CD14-positive monocyte (primary cell): ENCODE results near the gene SCAPER. TPM values are rescaled to one million over a fixed set of nuclear protein-coding genes. Genes with fewer than 3 reads are reported as not detected.
"Not testable (repeated sequence)": the region's sequence is repeated elsewhere in the genome, so short reads cannot be mapped to it uniquely, and the experiment has no call there.

Source experiments
- DNase-seq, 3 donors: peaks; one replicate each; pipeline ENCODE4 v3.0.0-alpha.2; 2011 to 2022
- H2AFZ ChIP-seq: 2 replicates; pipeline ENCODE4 v1.6.0; 2012; ENCODE audit warnings: mild to moderate bottlenecking, low read depth, low read length, inconsistent platforms; ENCODE audit not compliant: insufficient read depth, poor library complexity, severe bottlenecking
- H3K27ac ChIP-seq, 2 donors: 1 replicate in 1 of 2; 2 replicates in 1 of 2; pipeline ENCODE4 v1.5.1; 2012 to 2013; ENCODE audit warnings: low read length in 2 of 2, control low read depth in 1 of 2, inconsistent platforms in 1 of 2, low read depth in 1 of 2, mild to moderate bottlenecking in 1 of 2
- H3K27me3 ChIP-seq, 2 donors: one replicate each; pipeline versions ENCODE4 v1.6.0 to v1.6.1; 2011 to 2013; ENCODE audit warnings: low read length in 2 of 2; ENCODE audit not compliant: control insufficient read depth in 2 of 2, insufficient read depth in 2 of 2
- H3K36me3 ChIP-seq, 2 donors: replicated peaks in 1 of 2; 1 replicate in 1 of 2; 2 replicates in 1 of 2; pipeline versions ENCODE4 v1.5.1 to v1.6.1; 2012 to 2013; ENCODE audit warnings: low read length in 2 of 2, control low read depth in 1 of 2, inconsistent platforms in 1 of 2, mild to moderate bottlenecking in 1 of 2; ENCODE audit not compliant: insufficient read depth in 2 of 2, control insufficient read depth in 1 of 2
- H3K4me1 ChIP-seq, 2 donors: 1 replicate in 1 of 2; 2 replicates in 1 of 2; pipeline versions ENCODE4 v1.5.1 to v1.6.1; 2012 to 2013; ENCODE audit warnings: low read length in 2 of 2, control low read depth in 1 of 2, inconsistent platforms in 1 of 2, mild to moderate bottlenecking in 1 of 2, moderate library complexity in 1 of 2; ENCODE audit not compliant: insufficient read depth in 2 of 2, control insufficient read depth in 1 of 2
- H3K4me2 ChIP-seq: replicated peaks from 2 replicates; pipeline ENCODE3; 2012; ENCODE audit warnings: low read length, moderate library complexity, mild to moderate bottlenecking; ENCODE audit not compliant: poor library complexity, severe bottlenecking; ENCODE audit errors: extremely low read depth
- H3K4me3 ChIP-seq, 3 experiments: fragments of 200-600 bp in 1 of 3; sonication (generic) in 1 of 3; replicated peaks in 1 of 3; 1 replicate in 2 of 3; 2 replicates in 1 of 3; pipeline ENCODE4 v1.5.1; 2011 to 2013; ENCODE audit warnings: low read length in 3 of 3, mild to moderate bottlenecking in 3 of 3, control low read depth in 2 of 3, low read depth in 2 of 3, inconsistent platforms in 1 of 3, moderate library complexity in 1 of 3
- H3K79me2 ChIP-seq: 2 replicates; pipeline ENCODE4 v1.6.0; 2012; ENCODE audit warnings: mild to moderate bottlenecking, control low read depth, inconsistent platforms, low read length, moderate library complexity; ENCODE audit not compliant: insufficient read depth
- H3K9ac ChIP-seq: 2 replicates; pipeline ENCODE4 v1.6.0; 2017; ENCODE audit warnings: low read length, mild to moderate bottlenecking; ENCODE audit not compliant: insufficient read depth, poor library complexity, severe bottlenecking
- H3K9me3 ChIP-seq, 2 donors: replicated peaks in 1 of 2; 1 replicate in 1 of 2; 2 replicates in 1 of 2; pipeline versions ENCODE4 v1.5.1 to v1.6.1; 2012 to 2013; ENCODE audit warnings: low read length in 2 of 2, control low read depth in 1 of 2; ENCODE audit not compliant: control insufficient read depth in 1 of 2, insufficient read depth in 1 of 2
- H4K20me1 ChIP-seq: 2 replicates; pipeline ENCODE4 v1.6.0; 2012; ENCODE audit warnings: mild to moderate bottlenecking, low read length, control low read depth, moderate library complexity; ENCODE audit not compliant: insufficient read depth
- H3K27ac Mint-ChIP-seq, 7 donors: one replicate each; pipeline ENCODE4 v1.8.0; 2020; ENCODE audit warnings: mild to moderate bottlenecking in 7 of 7, mixed read lengths in 7 of 7, moderate library complexity in 6 of 7, inconsistent platforms in 2 of 7
- H3K27me3 Mint-ChIP-seq, 3 donors: one replicate each; pipeline ENCODE4 v1.8.0; 2021 to 2022; ENCODE audit warnings: low read depth in 3 of 3, mild to moderate bottlenecking in 3 of 3, mixed read lengths in 3 of 3, moderate library complexity in 3 of 3, inconsistent platforms in 1 of 3
- H3K36me3 Mint-ChIP-seq, 2 donors: one replicate each; pipeline ENCODE4 v1.8.0; 2020; ENCODE audit warnings: mixed read lengths in 2 of 2, inconsistent platforms in 1 of 2, mild to moderate bottlenecking in 1 of 2
- H3K4me1 Mint-ChIP-seq: one replicate; pipeline ENCODE4 v1.8.0; 2020; ENCODE audit warnings: mild to moderate bottlenecking, mixed read lengths
- H3K4me3 Mint-ChIP-seq, 2 donors: one replicate each; pipeline ENCODE4 v1.8.0; 2020; ENCODE audit warnings: mild to moderate bottlenecking in 2 of 2, mixed read lengths in 2 of 2, moderate library complexity in 1 of 2
- H3K9me3 Mint-ChIP-seq, 7 donors: one replicate each; pipeline ENCODE4 v1.8.0; 2020 to 2022; ENCODE audit warnings: mixed read lengths in 7 of 7, mild to moderate bottlenecking in 6 of 7, moderate library complexity in 6 of 7, inconsistent platforms in 2 of 7
- WGBS: methylation state at CpG from one replicate; pipeline ENCODE4 v1.1.5; 2013; ENCODE audit warnings: missing lambda C conversion rate; ENCODE audit not compliant: insufficient coverage; 5-methylcytosine and 5-hydroxymethylcytosine counted together
- intact Hi-C, 2 donors: fragments of 100-400 bp; cut with micrococcal nuclease; formaldehyde crosslinking; loops; one replicate each; pipeline versions ENCODE4 v1.15.0 to v1.15.1; 2023
- polyA plus RNA-seq, 3 donors: library from polyadenylated mRNA; depleted of rRNA in 1 of 3; unstranded in 2 of 3; stranded (reverse) in 1 of 3; fragments of 300-500 nt in 2 of 3; fragments of >200 nt in 1 of 3; fragmentation: Illumina TruSeq in 2 of 3; gene quantifications; 1 replicate in 2 of 3; 2 replicates in 1 of 3; pipeline ENCODE4 v1.2.3, GENCODE V29; 2012 to 2021
- TF ChIP-seq, protein P1 (sequence below): fragments of 200-600 bp; IDR thresholded peaks from one replicate; pipeline ENCODE4 v1.8.0; 2022; ENCODE audit warnings: antibody characterized with exemption, mild to moderate bottlenecking

Gene SCAPER
- polyA plus RNA-seq, 3 donors = 2.5 to 5.4 (median 4.2) TPM

DNA sequence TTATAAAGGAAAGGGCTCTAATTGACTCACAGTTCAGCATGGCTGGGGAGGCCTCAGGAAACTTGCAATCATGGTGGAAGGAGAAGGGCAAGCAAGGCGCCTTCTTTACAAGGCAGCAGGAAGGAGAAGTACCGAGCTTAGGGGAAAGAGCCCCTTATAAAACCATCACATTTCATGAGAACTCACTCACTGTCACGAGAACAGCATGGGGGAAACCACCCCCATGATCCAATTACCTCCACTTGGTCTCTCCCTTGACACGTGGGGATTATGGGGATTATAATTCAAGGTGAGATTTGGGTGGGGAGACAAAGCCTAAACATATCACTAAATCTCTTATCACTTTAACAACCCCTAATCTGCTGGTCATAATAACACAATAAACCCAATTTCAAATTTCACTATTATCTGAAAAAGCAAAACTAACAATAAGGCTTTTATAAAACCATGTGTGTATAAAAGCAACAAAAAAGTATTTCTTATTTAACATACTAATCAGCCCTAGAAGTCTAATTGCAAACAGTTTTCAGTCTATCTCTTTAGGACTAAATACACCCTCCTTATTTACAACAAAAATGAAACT is 43.2 kb downstream of the SCAPER start:
- intact Hi-C loops = no loop called here
- DNase-seq = no peak
- H3K4me1 Mint-ChIP-seq = no peaks in the 10 kb centered on the region
- no peaks in the 10 kb centered on the region for H3K9me3 Mint-ChIP-seq
- no peak overlapping the region for H3K27ac Mint-ChIP-seq
- Histone ChIP-seq H3K79me2 (no peaks in the 10 kb centered on the region), H2AFZ (no peak overlapping the region), H3K9ac (no peak overlapping the region), H4K20me1 (no peaks in the 10 kb centered on the region), H3K4me3 (no peak overlapping the region), H3K9me3 (no peaks in the 10 kb centered on the region), H3K4me2 (no peak overlapping the region), H3K4me1 (no peaks in the 10 kb centered on the region), H3K27ac (no peak overlapping the region), H3K36me3 (peaks cover 0 to 4% of the 10 kb centered on the region in 2 donors), H3K27me3 (no peaks in the 10 kb centered on the region)
- H3K27me3 Mint-ChIP-seq = no peaks in the 10 kb centered on the region
- WGBS = no CpG with 5 or more reads among the region's 4 CpGs
- TF ChIP-seq, protein P1, sequence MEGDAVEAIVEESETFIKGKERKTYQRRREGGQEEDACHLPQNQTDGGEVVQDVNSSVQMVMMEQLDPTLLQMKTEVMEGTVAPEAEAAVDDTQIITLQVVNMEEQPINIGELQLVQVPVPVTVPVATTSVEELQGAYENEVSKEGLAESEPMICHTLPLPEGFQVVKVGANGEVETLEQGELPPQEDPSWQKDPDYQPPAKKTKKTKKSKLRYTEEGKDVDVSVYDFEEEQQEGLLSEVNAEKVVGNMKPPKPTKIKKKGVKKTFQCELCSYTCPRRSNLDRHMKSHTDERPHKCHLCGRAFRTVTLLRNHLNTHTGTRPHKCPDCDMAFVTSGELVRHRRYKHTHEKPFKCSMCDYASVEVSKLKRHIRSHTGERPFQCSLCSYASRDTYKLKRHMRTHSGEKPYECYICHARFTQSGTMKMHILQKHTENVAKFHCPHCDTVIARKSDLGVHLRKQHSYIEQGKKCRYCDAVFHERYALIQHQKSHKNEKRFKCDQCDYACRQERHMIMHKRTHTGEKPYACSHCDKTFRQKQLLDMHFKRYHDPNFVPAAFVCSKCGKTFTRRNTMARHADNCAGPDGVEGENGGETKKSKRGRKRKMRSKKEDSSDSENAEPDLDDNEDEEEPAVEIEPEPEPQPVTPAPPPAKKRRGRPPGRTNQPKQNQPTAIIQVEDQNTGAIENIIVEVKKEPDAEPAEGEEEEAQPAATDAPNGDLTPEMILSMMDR = no peak
- no peak overlapping the region for H3K4me3 Mint-ChIP-seq
- peaks cover 2 to 11% of the 10 kb centered on the region in 2 donors for H3K36me3 Mint-ChIP-seq

GRCh38 chr15:76860201-76860600 is 44.9 kb downstream of the SCAPER start:
- Histone ChIP-seq H4K20me1 (no peaks in the 10 kb centered on the region), H2AFZ (no peak overlapping the region), H3K27ac (no peak overlapping the region), H3K9me3 (no peaks in the 10 kb centered on the region), H3K79me2 (no peaks in the 10 kb centered on the region), H3K9ac (no peak overlapping the region), H3K27me3 (no peaks in the 10 kb centered on the region), H3K4me2 (no peak overlapping the region), H3K36me3 (peaks cover 2 to 13% of the 10 kb centered on the region in 2 donors), H3K4me1 (no peaks in the 10 kb centered on the region), H3K4me3 (no peak overlapping the region)
- H3K4me1 Mint-ChIP-seq = no peaks in the 10 kb centered on the region
- peaks cover 0 to 5% (median 1%) of the 10 kb centered on the region in 7 donors for H3K9me3 Mint-ChIP-seq
- H3K27me3 Mint-ChIP-seq = no peaks in the 10 kb centered on the region
- intact Hi-C loops = no loop called here
- TF ChIP-seq, protein P1 = no peak
- DNase-seq = no peak
- H3K27ac Mint-ChIP-seq = no peak overlapping the region
- H3K36me3 Mint-ChIP-seq = peaks cover 12 to 22% of the 10 kb centered on the region in 2 donors
- no peak overlapping the region for H3K4me3 Mint-ChIP-seq

DNA sequence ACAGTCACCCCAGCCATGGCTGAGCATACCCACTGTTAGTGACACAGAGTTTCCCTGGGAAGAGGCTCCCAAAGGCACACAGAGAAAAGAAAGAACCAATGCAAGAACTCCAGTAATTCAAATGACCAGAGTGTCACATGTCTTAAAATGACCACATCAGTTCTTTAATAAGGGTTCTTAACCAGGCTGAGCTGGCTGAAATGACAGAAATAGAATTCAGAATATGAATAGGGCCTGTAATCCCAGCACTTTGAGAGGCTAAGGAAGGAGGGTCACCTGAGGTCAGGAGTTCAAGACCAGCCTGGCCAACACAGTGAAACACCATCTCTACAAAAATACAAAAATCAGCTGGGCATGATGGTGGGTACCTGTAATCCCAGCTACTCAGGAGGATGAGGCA is 54.8 kb downstream of the SCAPER start:
- not testable (repeated sequence) for H3K27ac Mint-ChIP-seq
- Mint-ChIP-seq H3K9me3 (peaks cover 26 to 53% (median 38%) of the 10 kb centered on the region in 7 donors), H3K36me3 (peaks cover 57 to 63% of the 10 kb centered on the region in 2 donors)

More for the DNA sequence above, 54.8 kb downstream of the SCAPER start:
- H4K20me1 ChIP-seq, H3K27ac ChIP-seq, H3K4me3 Mint-ChIP-seq, H3K4me3 ChIP-seq, DNase-seq, H3K4me2 ChIP-seq, H3K27me3 Mint-ChIP-seq, H3K4me1 Mint-ChIP-seq, H3K4me1 ChIP-seq, H3K27me3 ChIP-seq, H2AFZ ChIP-seq, intact Hi-C loops, H3K9ac ChIP-seq, H3K79me2 ChIP-seq: not testable (repeated sequence)
- Histone ChIP-seq H3K9me3 (peaks cover 3 to 24% of the 10 kb centered on the region in 2 donors), H3K36me3 (peaks cover 17 to 61% of the 10 kb centered on the region in 2 donors)
